HepG2 (cell line): ENCODE data around the gene GPR162. TPM values are rescaled to one million over a fixed set of nuclear protein-coding genes. Genes with fewer than 3 reads are reported as not detected.

ENCODE experiments used
- ATAC-seq: fragments of 200-7000 bp; cut with Tn5 transposase; 3 replicates; pipeline ENCODE4 v1.9.1; 2020; ENCODE audit warnings: mild to moderate bottlenecking, moderate library complexity
- BruUV-seq: library from RNA; stranded (reverse); fragments of 400-500 nt; replicated peaks from 2 replicates; lab custom pipeline; 2021; lab: Mats Ljungman, UMichigan
- CTCF ChIA-PET: fragments of 300-600 bp; formaldehyde crosslinking; extraction: SDS; loops from one replicate; lab custom pipeline; 2021; ENCODE audit warnings: low total read pairs, inconsistent platforms, low intra/inter-chr PET ratio; lab: Yijun Ruan, JAX
- POLR2A ChIA-PET: fragments of 350-600 bp; sonication (Branson Sonifier 250); formaldehyde crosslinking; loops from one replicate; lab custom pipeline; 2020; ENCODE audit warnings: antibody characterized with exemption, inconsistent platforms; lab: Yijun Ruan, JAX
- DNase-seq: peaks from one replicate; pipeline ENCODE4 v3.0.0-alpha.2; 2015; ENCODE audit warnings: low spot score
- FAIRE-seq: peaks from 3 replicates; lab custom pipeline; 2011; peaks lifted over from hg19 to GRCh38; lab: Jason Lieb, UNC
- H2AFZ ChIP-seq: one replicate; pipeline ENCODE4 v1.6.1; 2011; ENCODE audit warnings: low read length, inconsistent platforms
- H3K27ac ChIP-seq: fragments of 300-600 bp; 3 replicates; pipeline ENCODE4 v1.8.0; 2011; ENCODE audit warnings: mixed run types, mild to moderate bottlenecking, mixed read lengths, low read length, inconsistent platforms; ENCODE audit not compliant: insufficient read depth; ENCODE audit errors: extremely low read length
- H3K27me3 ChIP-seq, 2 experiments: fragments of 200-600 bp in 1 of 2; 2 replicates in 1 of 2; 3 replicates in 1 of 2; pipeline versions ENCODE4 v1.6.0 to v1.8.0; 2011; ENCODE audit warnings: low read length in 2 of 2, mild to moderate bottlenecking in 2 of 2, moderate library complexity in 2 of 2, inconsistent platforms in 1 of 2; ENCODE audit not compliant: insufficient read depth in 2 of 2, control insufficient read depth in 1 of 2
- H3K36me3 ChIP-seq, 2 experiments: fragments of 200-600 bp in 1 of 2; replicated peaks in 1 of 2; 2 replicates in 1 of 2; 3 replicates in 1 of 2; pipeline versions ENCODE4 v1.5.1 to v1.8.0; 2011; ENCODE audit warnings: low read length in 2 of 2, inconsistent platforms in 1 of 2; ENCODE audit not compliant: insufficient read depth in 2 of 2, control insufficient read depth in 1 of 2
- H3K4me1 ChIP-seq: 2 replicates; pipeline ENCODE4 v1.5.1; 2012; ENCODE audit warnings: low read length, inconsistent platforms; ENCODE audit not compliant: insufficient read depth
- H3K4me2 ChIP-seq: 2 replicates; pipeline ENCODE4 v1.6.0; 2011; ENCODE audit warnings: low read depth, low read length, inconsistent platforms
- H3K4me3 ChIP-seq, 3 experiments: fragments of 200-600 bp in 1 of 3; sonication (generic), shearing (Covaris generic) in 1 of 3; replicated peaks in 1 of 3; 2 replicates each; pipeline ENCODE4 v1.5.1; 2011 to 2016; ENCODE audit warnings: low read length in 3 of 3, inconsistent platforms in 2 of 3, low read depth in 2 of 3, mild to moderate bottlenecking in 2 of 3, control low read depth in 1 of 3, mixed read lengths in 1 of 3; ENCODE audit not compliant: insufficient read depth in 1 of 3
- H3K79me2 ChIP-seq: one replicate; pipeline ENCODE4 v1.6.1; 2011; ENCODE audit warnings: low read length, inconsistent platforms; ENCODE audit not compliant: insufficient read depth
- H3K9ac ChIP-seq: 2 replicates; pipeline ENCODE4 v1.6.0; 2011; ENCODE audit warnings: mild to moderate bottlenecking, low read depth, low read length, inconsistent platforms; ENCODE audit not compliant: insufficient read depth
- H3K9me3 ChIP-seq: 2 replicates; pipeline ENCODE4 v1.5.1; 2012; ENCODE audit warnings: mild to moderate bottlenecking, low read length
- H4K20me1 ChIP-seq: 2 replicates; pipeline ENCODE4 v1.6.0; 2011; ENCODE audit warnings: inconsistent platforms, mild to moderate bottlenecking, low read length, moderate library complexity; ENCODE audit not compliant: insufficient read depth
- AGO2 ChIP-seq: fragments of 200-400 bp; formaldehyde crosslinking; optimal IDR thresholded peaks from 2 replicates; pipeline ENCODE3; 2017; ENCODE audit warnings: mild to moderate bottlenecking, low read depth, low read length, moderate library complexity
- DR1 ChIP-seq: sonication (generic); formaldehyde crosslinking; IDR thresholded peaks from 2 replicates; pipeline ENCODE4 v1.8.0; 2021; ENCODE audit warnings: mild to moderate bottlenecking, missing genetic modification reagents, inconsistent platforms
- HNRNPL ChIP-seq: fragments of 200-400 bp; formaldehyde crosslinking; IDR thresholded peaks from 2 replicates; pipeline ENCODE4 v1.6.1; 2017; ENCODE audit warnings: mild to moderate bottlenecking, low read depth, low read length
- MED13 ChIP-seq: sonication (generic); formaldehyde crosslinking; IDR thresholded peaks from 2 replicates; pipeline ENCODE4 v1.5.0; 2020; ENCODE audit warnings: missing genetic modification reagents
- RBFOX2 ChIP-seq: fragments of 200-400 bp; formaldehyde crosslinking; IDR thresholded peaks from 2 replicates; pipeline ENCODE4 v1.6.1; 2017; ENCODE audit warnings: low read depth, mild to moderate bottlenecking, low read length
- RNF219 ChIP-seq: sonication (generic); formaldehyde crosslinking; IDR thresholded peaks from 2 replicates; pipeline ENCODE4 v1.5.0; 2020; ENCODE audit warnings: mild to moderate bottlenecking, missing genetic modification reagents
- TCF12 ChIP-seq, 2 experiments: fragments of 450-650 bp in 1 of 2; sonication (generic) in 1 of 2; formaldehyde crosslinking in 1 of 2; IDR thresholded peaks; 2 replicates each; pipeline versions ENCODE4 v1.6.1 to v1.8.0; 2017 to 2022; ENCODE audit warnings: antibody characterized with exemption in 1 of 2, mild to moderate bottlenecking in 1 of 2, missing genetic modification reagents in 1 of 2, moderate library complexity in 1 of 2
- ZNF629 ChIP-seq: sonication (generic); formaldehyde crosslinking; conservative IDR thresholded peaks from 2 replicates; pipeline ENCODE4 v1.5.0; 2020; ENCODE audit warnings: missing genetic modification reagents
- ZNF780A ChIP-seq: sonication (generic); formaldehyde crosslinking; IDR thresholded peaks from 2 replicates; pipeline ENCODE4 v1.8.0; 2022; ENCODE audit warnings: mild to moderate bottlenecking, missing genetic modification reagents, moderate library complexity
- ZNF792 ChIP-seq: IDR thresholded peaks from 2 replicates; pipeline ENCODE4 v1.6.1; 2016
- ZSCAN25 ChIP-seq: sonication (generic); formaldehyde crosslinking; IDR thresholded peaks from 2 replicates; pipeline ENCODE4 v1.8.0; 2022; ENCODE audit warnings: mild to moderate bottlenecking, missing genetic modification reagents
- WGBS: methylation state at CpG from one replicate; pipeline ENCODE4 v1.1.6; 2017; ENCODE audit warnings: low lambda C conversion rate; 5-methylcytosine and 5-hydroxymethylcytosine counted together
- in situ Hi-C: cut with HindIII; loops from 2 replicates; pipeline ENCODE4 v1.10.0; 2017; ENCODE audit warnings: low pct_unique_long_range_greater_than_20kb; ENCODE audit not compliant: extremely low pct_ligation_motif_present
- intact Hi-C: fragments of 100-400 bp; cut with micrococcal nuclease; formaldehyde crosslinking; loops from one replicate; pipeline ENCODE4 v1.10.0; 2022; ENCODE audit not compliant: unreplicated experiment
- polyA plus RNA-seq, 8 experiments: library from polyadenylated mRNA; depleted of rRNA in 3 of 8; stranded (reverse) in 7 of 8; unstranded in 1 of 8; fragments of >200 nt; fragmentation: Illumina TruSeq in 4 of 8; extraction: Trizol in 4 of 8; gene quantifications; 2 replicates each; pipeline versions ENCODE4 v1.2.1 to v1.2.3, GENCODE V29; 2011 to 2016; ENCODE audit warnings: low read depth in 4 of 8, missing spikeins in 1 of 8, mixed read lengths in 1 of 8; ENCODE audit not compliant: insufficient read depth in 1 of 8
- total RNA-seq, 5 experiments: library from RNA; depleted of rRNA; stranded (reverse); fragments of >200 nt; fragmentation: Illumina TruSeq; extraction: Trizol; gene quantifications; 2 replicates each; pipeline ENCODE4 v1.2.3, GENCODE V29; 2016; ENCODE audit warnings: low read depth in 1 of 5

GPR162 gene
- total and polyA plus RNA-seq, 2 of the 13 experiments (the other 11 are each of a cell fraction or from before 2014, with no cell fraction given): 0.08 TPM; not detected in 1

GRCh38 chr12:6837370-6838060, 15.9 kb downstream of the GPR162 start:
- in situ Hi-C loops: no loop called here
- no TSS peak for BruUV-seq

GRCh38 chr12:6838854-6839253, 17.2 kb downstream of the GPR162 start:
- Histone ChIP-seq H3K4me2 (no peak overlapping the region), H3K36me3 (peaks cover 8 to 25% of the 10 kb centered on the region in 2 experiments; a peak in 4 of 5 replicates), H3K4me1 (no peaks in the 10 kb centered on the region), H3K4me3 (no peak overlapping the region), H3K9me3 (no peaks in the 10 kb centered on the region), H3K9ac (no peak overlapping the region), H3K27ac (no peak overlapping the region), H2AFZ (no peak overlapping the region), H4K20me1 (no peaks in the 10 kb centered on the region), H3K79me2 (no peaks in the 10 kb centered on the region), H3K27me3 (no peaks in the 10 kb centered on the region)
- FAIRE-seq: no peak
- in situ Hi-C loops: no loop called here
- intact Hi-C loops: no loop called here
- ChIA-PET CTCF (no interaction called here), POLR2A (interaction anchor here (2.0 to 2.7 kb wide), 2 partner anchors 13 to 28 kb away, joined by 5 to 17 read pairs; partner anchors contain the start of genes CDCA3, TPI1 and USP5)
- no TSS peak for BruUV-seq
- DNase-seq: no peak
- 98% methylated on average over 11 of the region's 16 CpGs for WGBS
- no peak for ATAC-seq
- no peak for TF ChIP-seq RNF219 (CRISPR knock-in tag)
- no peak for TF ChIP-seq ZNF780A (CRISPR knock-in tag)
- peak; percentile 45; the same call in 1 of the 2 replicates for TF ChIP-seq RBFOX2

More at GRCh38 chr12:6837370-6838060, 15.9 kb downstream of the GPR162 start:
- Histone ChIP-seq H3K4me1 (no peaks in the 10 kb centered on the region), H3K27me3 (no peaks in the 10 kb centered on the region), H4K20me1 (no peaks in the 10 kb centered on the region), H3K4me3 (no peak overlapping the region), H3K4me2 (no peak overlapping the region), H3K36me3 (peaks cover 12 to 30% of the 10 kb centered on the region in 2 experiments; a peak in 4 of 5 replicates), H3K9ac (no peak overlapping the region), H3K27ac (no peak overlapping the region), H3K79me2 (no peaks in the 10 kb centered on the region)
- CTCF ChIA-PET: no interaction called here
- POLR2A ChIA-PET: interaction anchor here (2.7 kb wide), 1 partner anchor 14 kb away, joined by 13 read pairs; the partner anchor contains the start of genes CDCA3 and USP5
- ATAC-seq (no peak), FAIRE-seq (no peak)
- WGBS: 100% methylated on average over 7 of the region's 26 CpGs
- intact Hi-C loops: no loop called here
- TF ChIP-seq ZNF629 (CRISPR knock-in tag): no peak
- no peak for TF ChIP-seq ZNF792 (CRISPR knock-in tag)
- no peak for TF ChIP-seq MED13 (CRISPR knock-in tag)
- TF ChIP-seq DR1 (CRISPR knock-in tag): no peak
- TF ChIP-seq HNRNPL: 0 out of 2 replicates have a peak, but pooled peaks have one; percentile 40
- TF ChIP-seq TCF12 (IDR thresholded peaks at IDR 0.05): no peak
- no peak for TF ChIP-seq TCF12 (CRISPR knock-in tag; IDR thresholded peaks at IDR 0.05)
- no peak for TF ChIP-seq ZSCAN25 (CRISPR knock-in tag)
- peak; percentile 17 for TF ChIP-seq AGO2
- TF ChIP-seq, all 625 proteins: peak for 2
- Histone ChIP-seq H3K9me3 (no peaks in the 10 kb centered on the region), H2AFZ (no peak overlapping the region)
- no peak for DNase-seq
